ENCODE measurements around the gene CNEP1R1. TPM values are rescaled to one million over a fixed set of nuclear protein-coding genes. Genes with fewer than 3 reads are reported as not detected.
"Not testable (repeated sequence)": the region's sequence is repeated elsewhere in the genome, so short reads cannot be mapped to it uniquely, and the experiment has no call there.

CNEP1R1 gene
- total RNA-seq, 2 donors from 2014 or later: 13.4 to 22.4 TPM

DNA sequence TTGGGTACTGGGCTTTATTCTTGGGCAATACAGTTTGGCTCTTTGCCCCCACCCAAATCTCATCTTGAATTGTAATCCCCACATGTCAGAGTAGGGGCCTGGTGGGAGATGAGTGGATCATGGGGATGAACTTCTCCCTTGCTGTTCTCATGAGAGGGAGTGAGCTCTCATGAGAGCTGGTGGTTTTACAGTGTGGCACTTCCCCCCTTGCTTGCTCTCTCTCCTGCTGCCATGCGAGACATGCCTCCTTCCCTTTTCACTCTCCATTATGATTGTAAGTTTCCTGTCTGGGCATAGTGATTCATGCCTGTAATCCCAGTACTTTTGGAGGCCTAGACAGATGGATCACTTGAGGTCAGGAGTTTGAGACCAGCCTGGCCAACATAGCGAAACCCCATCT is 18.1 kb upstream of the CNEP1R1 start:
- H3K27ac ChIP-seq: no peak overlapping the region
- no peak overlapping the region for H3K4me3 ChIP-seq
- H3K4me1 ChIP-seq: no peaks in the 10 kb centered on the region
- no peak for DNase-seq
- intact Hi-C loops (cut with DNase I): no loop called here
- no peak overlapping the region for H3K9ac ChIP-seq (ENCODE audit: low read depth in 2 of 2, low read length in 2 of 2)
- TF ChIP-seq CTCF (IDR thresholded peaks at IDR 0.05): no peak
- no peaks in the 10 kb centered on the region for H3K27me3 ChIP-seq
- no peaks in the 10 kb centered on the region for H3K36me3 ChIP-seq
- H3K9me3 ChIP-seq: no peaks in the 10 kb centered on the region

DNA sequence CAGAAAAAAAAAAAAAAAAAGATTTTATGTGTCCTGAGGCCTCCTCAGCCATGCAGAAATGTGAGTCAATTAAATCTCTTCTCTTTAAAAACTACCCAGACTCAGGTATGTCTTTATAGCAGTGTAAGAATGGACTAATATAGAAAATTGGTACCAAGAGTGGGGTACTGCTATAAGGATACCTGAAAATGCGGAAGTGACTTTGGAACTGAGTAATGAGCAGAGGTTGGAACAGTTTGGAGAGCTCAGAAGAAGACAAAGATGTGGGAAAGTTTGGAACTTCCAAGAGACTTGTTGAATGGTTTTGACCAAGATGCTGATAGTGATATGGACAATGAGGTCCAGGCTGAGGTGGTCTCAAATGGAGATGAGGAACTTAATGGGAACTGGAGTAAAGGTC is 17.3 kb upstream of the CNEP1R1 start:
- intact Hi-C loops (cut with DNase I): no loop called here
- Histone ChIP-seq H3K4me1 (no peaks in the 10 kb centered on the region), H3K36me3 (no peaks in the 10 kb centered on the region), H3K27ac (no peak overlapping the region), H3K27me3 (no peaks in the 10 kb centered on the region), H3K4me3 (no peak overlapping the region), H3K9me3 (no peaks in the 10 kb centered on the region), H3K9ac (ENCODE audit: low read depth in 2 of 2, low read length in 2 of 2) (no peak overlapping the region)
- no peak for DNase-seq
- no peak for TF ChIP-seq CTCF (IDR thresholded peaks at IDR 0.05)

DNA sequence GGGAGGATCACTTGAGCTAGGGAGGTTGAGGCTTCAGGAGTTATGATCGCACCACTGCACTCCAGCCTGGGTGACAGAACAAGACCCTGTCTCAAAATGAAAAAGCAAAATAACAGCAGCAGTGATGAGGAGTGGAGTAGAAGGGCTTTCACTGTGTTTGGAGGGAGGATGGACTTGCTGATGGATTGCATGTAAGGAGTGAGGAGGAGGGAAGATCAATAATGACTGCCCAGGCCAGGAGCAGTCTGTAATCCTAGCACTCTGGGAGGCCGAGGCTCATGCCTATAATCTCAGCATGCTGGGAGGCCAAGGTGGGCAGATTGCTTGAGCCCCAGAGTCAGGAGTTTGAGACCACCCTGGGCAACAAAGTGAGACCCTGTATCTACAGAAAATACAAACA is 14.8 kb upstream of the CNEP1R1 start:
- no peak for DNase-seq
- H3K27me3 ChIP-seq: no peaks in the 10 kb centered on the region
- no peak for TF ChIP-seq CTCF (IDR thresholded peaks at IDR 0.05)
- H3K9ac ChIP-seq (ENCODE audit: low read depth in 2 of 2, low read length in 2 of 2): no peak overlapping the region
- H3K36me3 ChIP-seq: no peaks in the 10 kb centered on the region
- no peaks in the 10 kb centered on the region for H3K4me1 ChIP-seq
- intact Hi-C loops (cut with DNase I): no loop called here
- H3K4me3 ChIP-seq: no peak overlapping the region
- no peaks in the 10 kb centered on the region for H3K9me3 ChIP-seq
- no peak overlapping the region for H3K27ac ChIP-seq

DNA sequence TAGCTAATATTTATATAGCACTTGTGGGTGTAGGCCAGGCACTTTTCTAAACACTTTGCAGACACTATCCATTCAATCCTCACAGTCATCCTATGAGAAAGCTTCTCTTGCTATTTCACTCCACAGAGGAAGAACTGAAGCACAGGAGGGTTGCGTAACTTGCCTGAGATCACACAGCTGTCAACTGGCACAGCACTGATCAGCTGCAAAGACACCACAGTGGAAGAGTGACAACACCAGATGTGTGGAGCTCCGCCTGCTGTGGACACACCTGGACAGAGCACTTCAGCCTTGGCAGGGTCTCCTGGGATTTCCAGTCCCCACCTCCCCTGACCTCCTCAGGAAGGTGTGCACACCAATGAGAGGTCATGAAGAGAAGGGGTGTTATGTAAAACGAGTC is 13.3 kb upstream of the CNEP1R1 start:
- H3K36me3 ChIP-seq: no peaks in the 10 kb centered on the region
- intact Hi-C loops (cut with DNase I): no loop called here
- DNase-seq: no peak
- TF ChIP-seq CTCF (IDR thresholded peaks at IDR 0.05): no peak
- no peak overlapping the region for H3K27ac ChIP-seq
- no peaks in the 10 kb centered on the region for H3K27me3 ChIP-seq
- no peaks in the 10 kb centered on the region for H3K9me3 ChIP-seq
- H3K4me1 ChIP-seq: no peaks in the 10 kb centered on the region
- H3K9ac ChIP-seq (ENCODE audit: low read depth in 2 of 2, low read length in 2 of 2): no peak overlapping the region
- no peak overlapping the region for H3K4me3 ChIP-seq

- H3K36me3 ChIP-seq: no peaks in the 10 kb centered on the region
- no peak overlapping the region for H3K9ac ChIP-seq (ENCODE audit: low read depth in 2 of 2, low read length in 2 of 2)
- no peaks in the 10 kb centered on the region for H3K9me3 ChIP-seq
- TF ChIP-seq CTCF (IDR thresholded peaks at IDR 0.05): no peak
- no peak overlapping the region for H3K4me3 ChIP-seq
- no peaks in the 10 kb centered on the region for H3K27me3 ChIP-seq
- no peak for DNase-seq
- H3K27ac ChIP-seq: no peak overlapping the region
- no peaks in the 10 kb centered on the region for H3K4me1 ChIP-seq
- intact Hi-C loops (cut with DNase I): no loop called here
These were observed 12.8 kb upstream of the CNEP1R1 start for GRCh38 chr16:50012182-50012581.

DNA sequence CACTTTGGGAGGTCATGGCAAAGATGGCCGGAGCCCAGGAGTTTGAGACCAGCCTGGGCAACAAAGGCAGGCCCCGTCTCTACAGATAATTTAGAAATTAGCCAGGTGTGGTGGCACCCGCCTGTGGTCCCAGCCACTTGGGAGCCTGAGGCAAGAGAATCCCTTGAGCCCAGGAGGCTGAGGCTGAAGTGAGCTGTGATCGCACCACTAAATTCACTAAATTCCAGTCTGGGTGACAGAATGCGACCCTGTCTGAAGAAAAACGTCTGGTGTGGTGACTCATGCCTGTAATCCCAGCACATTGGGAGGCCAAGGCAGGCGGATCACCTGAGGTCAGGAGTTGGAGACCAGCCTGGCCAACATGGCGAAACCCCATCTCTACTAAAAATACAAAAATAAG is 10.8 kb upstream of the CNEP1R1 start:
- H3K9ac ChIP-seq (ENCODE audit: low read depth in 2 of 2, low read length in 2 of 2); H3K36me3 ChIP-seq; intact Hi-C loops (cut with DNase I); DNase-seq; H3K4me3 ChIP-seq; H3K9me3 ChIP-seq; H3K27me3 ChIP-seq; H3K27ac ChIP-seq; H3K4me1 ChIP-seq: not testable (repeated sequence)

Data from colonic mucosa (tissue), 4 donors.